Suppressor macrophage treated with lipopolysaccharide for 1 hour (primary cell): Measurements from ENCODE around the gene NDUFS8.
A peak's percentile ranks its signal among the peaks of the same experiment; 100 is the strongest.
"Not testable (repeated sequence)": the region's sequence is repeated elsewhere in the genome, so short reads cannot be mapped to it uniquely, and the experiment has no call there.

Experiments used
- DNase-seq, 3 donors: peaks; one replicate each; pipeline ENCODE4 v3.0.0-alpha.2; 2020 to 2022

Gene NDUFS8

DNA sequence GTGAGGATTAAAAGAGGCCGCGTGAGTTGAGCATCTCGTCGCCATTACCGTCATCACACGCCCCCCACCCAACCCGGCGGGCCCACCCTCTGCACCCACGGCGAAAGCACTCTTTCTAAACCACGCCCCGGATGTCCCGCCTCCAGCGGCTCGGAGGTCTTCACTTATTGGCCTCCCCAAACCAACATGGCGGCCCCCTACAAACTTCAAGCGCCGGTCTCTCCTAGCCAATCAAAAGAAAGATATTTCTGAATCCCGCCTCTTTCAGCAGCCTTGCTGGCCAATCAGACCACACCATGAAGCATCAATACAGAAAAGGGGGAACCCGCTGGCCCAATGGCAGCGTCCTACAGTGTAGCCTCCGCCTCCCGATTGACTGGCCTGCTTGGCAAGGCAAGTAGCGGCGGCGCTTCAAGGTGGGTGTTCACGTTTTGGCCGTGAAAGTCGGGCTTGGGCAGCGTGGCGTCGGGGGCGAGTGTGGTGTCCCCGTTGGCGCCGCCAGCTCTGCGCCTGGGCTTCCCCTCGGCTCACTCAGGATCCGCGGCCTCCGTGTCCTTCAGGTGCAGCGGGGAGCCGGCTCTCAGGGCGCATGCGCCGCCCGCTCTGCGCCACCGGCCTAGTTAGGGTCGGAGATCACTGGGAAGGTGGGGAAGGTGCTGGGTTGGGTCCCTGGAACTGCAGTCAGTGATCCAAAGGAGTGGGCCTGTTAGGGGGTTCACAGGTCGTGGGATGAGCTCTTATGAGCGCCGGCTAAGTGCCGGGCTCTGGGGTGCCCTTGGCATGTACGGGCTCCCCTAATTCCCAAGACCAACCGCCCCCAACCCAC, at the start of gene NDUFS8:
TSS of gene NDUFS8 (plus strand) at position 364 of the 826 bp plus-strand sequence. CDS start 1,471 bp downstream, outside the sequence.
- DNase-seq, result peak; percentile 96 to 99 (median 99)

DNA sequence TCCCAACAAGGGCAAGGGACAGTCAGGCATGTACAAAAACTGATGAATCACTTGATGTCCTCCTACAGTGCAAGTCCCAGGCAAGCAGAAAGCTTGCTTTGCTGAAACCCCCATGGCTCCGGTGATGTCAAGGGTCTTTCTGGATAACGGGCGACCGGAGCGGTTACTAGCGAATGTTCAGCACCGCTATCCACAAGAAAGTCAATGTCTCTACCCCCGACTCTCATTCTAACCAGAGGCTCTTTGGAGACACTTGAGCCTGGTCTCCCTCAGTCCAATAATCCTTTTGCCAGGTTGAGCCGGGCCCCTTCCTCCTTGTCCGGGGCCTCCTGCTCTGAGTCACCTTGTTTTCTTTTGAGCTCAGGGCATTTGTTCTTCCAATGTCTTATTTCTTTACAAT, 49.3 kb upstream of the NDUFS8 start:
- DNase-seq, result not testable (repeated sequence)

- DNase-seq, result not testable (repeated sequence)
These were observed 48.1 kb upstream of the NDUFS8 start for GRCh38 chr11:67982255-67982857.

DNA sequence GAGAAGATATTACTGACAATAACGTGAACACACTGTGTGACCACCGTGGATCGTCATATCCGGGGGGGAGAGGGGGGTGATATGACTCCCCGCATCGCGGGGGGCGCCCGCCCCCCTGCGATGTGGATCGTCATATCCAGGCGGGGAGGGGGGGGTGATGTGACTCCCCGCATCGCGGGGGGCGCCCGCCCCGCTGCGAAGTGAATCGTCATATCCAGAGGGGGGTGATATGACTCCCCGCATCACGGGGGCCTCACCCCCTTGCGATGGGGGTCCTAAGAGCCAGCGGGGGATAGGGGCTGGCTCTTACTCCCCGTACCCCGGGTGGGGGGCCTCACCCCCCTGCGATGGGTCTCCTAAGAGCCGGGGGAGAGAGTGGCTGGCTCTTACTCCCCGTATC, 46.5 kb upstream of the NDUFS8 start:
- no peak for DNase-seq

GRCh38 chr11:67985302-67985701, 45.2 kb upstream of the NDUFS8 start:
- not testable (repeated sequence) for DNase-seq

- DNase-seq, result peak in 2 of 3 donors; percentile 57 to 62
These were observed 39.7 kb upstream of the NDUFS8 start for GRCh38 chr11:67990546-67991346.

GRCh38 chr11:67991347-67992121, 38.9 kb upstream of the NDUFS8 start:
- DNase-seq, result not testable (repeated sequence)

DNA sequence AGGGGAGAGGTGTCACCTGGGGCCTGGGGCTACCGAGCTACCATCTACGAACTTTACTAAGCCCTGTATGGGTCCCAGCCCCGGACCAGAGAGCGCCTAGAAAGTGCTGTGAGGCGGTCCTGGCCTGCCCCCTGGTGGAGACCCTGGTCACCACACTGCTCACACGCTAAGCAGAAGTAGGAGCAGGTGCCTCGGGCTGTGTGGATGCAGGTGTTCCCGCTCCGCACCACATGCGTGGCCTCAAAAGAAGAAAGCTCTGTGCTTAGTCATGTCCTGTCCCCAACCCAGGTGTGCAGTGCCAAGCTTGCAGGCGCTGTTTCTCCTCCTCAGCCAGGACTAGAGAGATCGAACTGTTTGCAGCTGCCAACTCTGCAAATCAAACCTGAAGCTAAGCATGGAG, 36.7 kb upstream of the NDUFS8 start:
- DNase-seq, result not testable (repeated sequence)

GRCh38 chr11:67994387-67994786, 36.1 kb upstream of the NDUFS8 start:
- DNase-seq, result not testable (repeated sequence)

DNA sequence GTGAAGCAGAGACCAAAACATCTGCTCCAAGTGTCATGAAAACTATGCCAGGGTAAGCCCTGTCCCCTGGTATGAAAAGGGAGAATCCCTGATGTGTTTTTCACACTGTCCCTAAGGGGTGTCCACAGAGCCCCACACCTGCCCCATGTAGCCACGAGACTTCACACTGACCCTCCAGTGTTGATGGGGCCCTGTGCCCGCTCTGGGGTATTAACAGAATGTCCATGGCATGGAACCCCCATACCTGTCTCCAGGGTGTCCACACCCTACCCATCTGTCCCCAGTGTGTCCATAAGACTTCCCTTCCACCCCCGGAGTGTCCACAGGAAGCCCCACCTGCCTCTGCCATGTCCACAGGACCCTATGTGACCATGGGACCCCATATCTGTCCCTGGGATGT, 35.4 kb upstream of the NDUFS8 start:
- not testable (repeated sequence) for DNase-seq

GRCh38 chr11:67995579-67995978, 34.9 kb upstream of the NDUFS8 start:
- DNase-seq, result not testable (repeated sequence)

GRCh38 chr11:67996051-67996450, 34.4 kb upstream of the NDUFS8 start:
- DNase-seq, result no peak

GRCh38 chr11:67996622-67997474, 33.6 kb upstream of the NDUFS8 start:
- peak; percentile 82 to 92 (median 88) for DNase-seq

DNA sequence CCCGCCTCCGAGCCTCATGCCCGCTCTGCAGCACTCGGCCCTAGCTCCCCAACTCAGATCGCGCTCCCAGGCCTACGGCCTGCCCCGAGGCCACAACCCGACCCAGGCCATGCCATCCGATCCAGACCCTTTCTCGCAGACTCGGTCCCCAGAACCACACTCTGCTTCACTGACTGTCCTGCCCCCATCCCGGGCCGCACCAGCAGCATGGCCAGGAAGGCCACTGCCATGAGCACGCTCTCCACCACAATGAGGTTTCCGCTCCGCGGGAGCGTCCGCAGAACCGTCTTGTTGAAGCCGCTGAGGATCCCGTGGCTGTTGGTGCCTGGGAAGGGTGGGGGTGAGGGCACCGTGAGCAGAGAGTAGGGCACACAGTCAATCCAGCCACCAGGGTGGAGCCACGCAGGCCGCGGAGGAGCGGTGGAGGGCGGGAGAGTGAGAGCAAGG, 33.0 kb upstream of the NDUFS8 start:
- no peak for DNase-seq

DNA sequence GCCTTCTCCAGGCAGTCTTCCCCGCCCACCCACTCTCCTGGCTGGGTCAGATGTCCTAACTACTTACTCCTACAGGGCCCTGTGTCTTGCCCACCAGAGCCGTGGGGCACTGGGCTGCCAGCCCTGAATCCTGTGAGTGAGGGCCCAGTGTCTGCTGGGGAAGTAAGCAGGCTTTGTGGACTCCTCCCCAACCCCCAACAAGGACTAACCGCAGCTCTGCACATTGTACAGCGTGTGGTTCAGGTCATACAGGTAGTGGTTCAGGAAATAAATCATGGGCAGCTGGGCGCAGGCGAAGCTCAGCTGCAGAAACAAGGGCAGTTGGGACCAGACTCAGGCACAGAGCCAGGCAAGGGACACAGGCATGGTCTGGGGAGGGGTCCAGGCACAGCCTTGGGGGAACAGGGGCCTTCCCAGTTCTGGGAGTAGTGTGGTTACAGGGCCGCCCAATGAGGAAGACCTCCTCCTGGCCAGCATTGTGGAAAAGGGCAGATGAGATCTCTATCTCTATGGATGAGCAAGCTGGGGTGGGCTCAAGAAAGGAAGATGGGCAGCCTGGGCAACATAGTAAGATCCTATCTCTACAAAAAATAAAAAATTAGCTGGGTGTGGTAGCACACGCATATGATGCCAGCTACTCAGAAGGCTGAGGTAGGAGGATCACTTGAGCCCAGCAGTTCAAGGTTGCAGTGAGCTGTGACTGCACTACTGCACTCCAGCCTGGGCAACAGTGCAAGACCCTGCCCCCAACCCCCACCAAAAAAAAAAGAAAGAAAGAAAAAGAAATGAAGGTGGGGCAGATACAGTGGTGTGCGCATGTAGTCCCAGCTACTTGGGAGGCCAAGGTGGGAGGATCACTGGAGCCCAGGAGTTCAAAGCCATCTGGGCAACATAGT, 32.1 kb upstream of the NDUFS8 start:
- DNase-seq, result no peak

DNA sequence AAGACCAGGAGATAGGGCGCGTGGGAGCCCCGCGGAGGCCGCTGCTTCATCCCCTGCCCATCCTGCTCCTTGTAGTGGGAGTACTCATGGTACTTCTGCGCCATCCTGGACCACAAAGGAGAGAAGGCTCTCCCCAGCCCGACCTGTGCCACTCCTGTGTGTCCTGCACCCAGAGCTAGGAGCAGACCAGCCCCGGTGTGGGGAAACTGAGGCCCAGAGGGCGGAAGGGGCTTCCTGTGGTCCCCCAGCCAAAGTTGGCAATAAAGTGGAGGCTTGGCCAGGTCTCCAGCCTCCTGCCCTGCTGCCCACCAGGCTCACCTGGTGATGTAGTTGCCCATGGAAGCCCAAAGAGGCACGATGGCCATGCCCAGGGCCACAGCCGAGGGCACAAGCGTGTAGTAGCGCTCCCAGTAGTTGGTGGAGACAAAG, 31.3 kb upstream of the NDUFS8 start:
- DNase-seq, result no peak

DNA sequence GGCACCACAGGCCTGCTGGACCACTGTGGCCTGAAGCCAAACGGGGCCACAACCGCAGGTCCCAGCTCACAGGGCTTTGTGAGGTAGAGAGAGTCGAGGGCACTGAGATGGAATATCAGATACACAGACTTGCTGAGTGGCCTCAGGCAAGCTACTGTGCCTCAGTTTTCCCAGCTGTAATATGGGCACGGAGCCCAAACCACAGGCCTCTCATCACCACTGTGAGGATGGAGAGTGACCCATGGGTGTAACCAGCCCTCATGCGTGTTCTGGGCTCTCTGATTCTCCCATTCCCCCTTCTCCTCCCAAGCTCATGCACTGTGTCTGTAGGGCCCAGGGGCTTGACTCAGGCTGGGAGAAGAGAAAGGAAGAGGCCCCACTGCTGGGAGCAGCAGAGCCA, 30.8 kb upstream of the NDUFS8 start:
- DNase-seq, result no peak

- peak; percentile 56 to 67 (median 67) for DNase-seq
These were observed 27.9 kb upstream of the NDUFS8 start for GRCh38 chr11:68002575-68002937.

DNA sequence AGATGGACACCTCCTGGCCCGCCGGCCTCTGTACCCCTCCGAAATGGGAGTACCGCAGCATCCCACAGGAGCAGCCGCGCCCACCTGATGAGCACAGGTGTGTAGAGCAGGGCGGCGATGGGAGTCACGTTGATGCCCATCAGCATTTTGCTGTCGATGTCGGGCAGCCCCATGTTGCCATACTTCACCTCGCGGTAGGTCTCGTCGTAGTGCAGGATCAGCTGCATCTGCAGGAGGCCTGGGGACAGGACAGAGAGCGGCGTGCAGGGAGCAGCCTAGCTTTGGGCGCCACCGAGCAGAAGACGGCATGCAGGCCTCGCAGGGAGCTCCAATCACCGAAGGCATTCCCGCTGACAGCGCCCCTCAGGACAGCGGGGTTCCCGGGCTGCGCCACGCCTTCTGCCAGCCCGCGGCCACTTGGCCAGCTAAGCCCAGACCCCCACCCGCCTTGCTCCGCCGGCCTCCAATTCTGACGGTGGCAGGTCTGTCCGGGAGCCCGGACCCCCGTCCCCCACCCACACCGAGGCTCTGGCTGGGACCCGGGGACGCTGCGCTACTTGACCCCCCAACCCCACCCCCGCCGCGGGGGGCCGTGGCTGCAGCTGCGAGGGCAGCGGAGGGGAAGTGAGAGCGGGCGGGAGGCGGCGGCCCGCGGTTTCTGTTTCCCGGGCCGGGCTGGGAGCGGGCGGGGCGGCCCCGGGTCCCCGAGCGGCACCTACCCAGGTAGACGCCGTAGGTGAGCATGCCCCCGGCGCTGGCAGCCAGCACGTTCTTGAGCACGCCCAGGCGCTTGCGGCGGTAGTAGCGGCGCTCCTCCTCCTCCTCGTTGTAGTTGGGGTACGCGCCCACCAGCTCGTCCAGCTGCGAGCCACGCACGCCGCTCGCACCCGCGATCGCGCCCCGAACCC, 27.3 kb upstream of the NDUFS8 start:
- peak; percentile 63 to 84 (median 66) for DNase-seq
